PC-3 (cell line): ENCODE data around the gene MRPS31. TPM values are rescaled to one million over a fixed set of nuclear protein-coding genes. Genes with fewer than 3 reads are reported as not detected.
"Not testable (repeated sequence)": the region's sequence is repeated elsewhere in the genome, so short reads cannot be mapped to it uniquely, and the experiment has no call there.

Experiments
- ATAC-seq: fragments of 200-7000 bp; cut with Tn5 transposase; 2 replicates; pipeline ENCODE4 v1.9.1; 2020; ENCODE audit warnings: mild to moderate bottlenecking, moderate library complexity
- BruUV-seq: library from RNA; stranded (reverse); fragments of 400-500 nt; replicated peaks from 2 replicates; lab custom pipeline; 2021; lab: Mats Ljungman, UMichigan
- CTCF ChIA-PET: fragments of 300-600 bp; sonication (Branson Sonifier 250); formaldehyde crosslinking; loops from one replicate; lab custom pipeline; 2022; ENCODE audit warnings: antibody characterized with exemption; lab: Charles Lee
- POLR2A ChIA-PET: fragments of 300-600 bp; sonication (Branson Sonifier 250); formaldehyde crosslinking; loops from one replicate; lab custom pipeline; 2022; ENCODE audit warnings: antibody characterized with exemption; ENCODE audit not compliant: unreplicated experiment; lab: Charles Lee
- DNase-seq: peaks from one replicate; pipeline ENCODE4 v3.0.0-alpha.2; 2015
- H2AFZ ChIP-seq: fragments of 300-600 bp; sonication (generic); 2 replicates; pipeline ENCODE4 v1.6.0; 2016; ENCODE audit warnings: antibody characterized with exemption, low read length
- H3F3A ChIP-seq: fragments of 300-600 bp; sonication (generic); one replicate; pipeline ENCODE4 v1.6.0; 2017; ENCODE audit warnings: antibody characterized with exemption, low read length, control low read depth, mild to moderate bottlenecking; ENCODE audit not compliant: unreplicated experiment
- H3K27ac ChIP-seq: fragments of 300-600 bp; sonication (generic); 2 replicates; pipeline ENCODE4 v1.5.1; 2016; ENCODE audit warnings: mild to moderate bottlenecking, low read length
- H3K27me3 ChIP-seq: fragments of 300-600 bp; sonication (generic); 2 replicates; pipeline ENCODE4 v1.6.1; 2016; ENCODE audit warnings: low read length, mixed read lengths
- H3K36me3 ChIP-seq: fragments of 300-600 bp; sonication (generic); 2 replicates; pipeline ENCODE4 v1.6.1; 2016; ENCODE audit warnings: low read depth, mixed run types, low read length, mixed read lengths
- H3K4me1 ChIP-seq: fragments of 300-600 bp; sonication (generic); 2 replicates; pipeline ENCODE4 v1.5.1; 2016; ENCODE audit warnings: low read length; ENCODE audit not compliant: insufficient read depth
- H3K4me2 ChIP-seq: fragments of 300-600 bp; sonication (generic); 2 replicates; pipeline ENCODE4 v1.6.0; 2016; ENCODE audit warnings: low read length
- H3K4me3 ChIP-seq: fragments of 300-600 bp; sonication (generic); 2 replicates; pipeline ENCODE4 v1.5.1; 2016; ENCODE audit warnings: mild to moderate bottlenecking, low read length, mixed read lengths
- H3K79me2 ChIP-seq: fragments of 300-600 bp; sonication (generic); 2 replicates; pipeline ENCODE4 v1.6.1; 2017; ENCODE audit warnings: low read length, mixed read lengths
- H3K9ac ChIP-seq: fragments of 300-600 bp; sonication (generic); 2 replicates; pipeline ENCODE4 v1.6.0; 2016; ENCODE audit warnings: mild to moderate bottlenecking, low read length
- H3K9me2 ChIP-seq: fragments of 300-600 bp; sonication (generic); replicated peaks from 2 replicates; pipeline ENCODE4 v1.6.1; 2016; ENCODE audit warnings: mixed run types, low read length, mixed read lengths
- H3K9me3 ChIP-seq: fragments of 300-600 bp; sonication (generic); 2 replicates; pipeline ENCODE4 v1.6.1; 2016; ENCODE audit warnings: low read length, mixed read lengths
- H4K20me1 ChIP-seq: fragments of 300-600 bp; sonication (generic); 2 replicates; pipeline ENCODE4 v1.6.1; 2016; ENCODE audit warnings: low read length, mixed read lengths
- CTCF ChIP-seq: fragments of 300-600 bp; sonication (generic); conservative IDR thresholded peaks from 2 replicates; pipeline ENCODE4 v1.5.1; 2017; ENCODE audit warnings: antibody characterized with exemption, low read depth, mild to moderate bottlenecking, low read length
- EZH2 ChIP-seq: fragments of 300-600 bp; sonication (generic); IDR thresholded peaks from one replicate; pipeline ENCODE4 v1.6.1; 2017; ENCODE audit warnings: antibody characterized with exemption, mild to moderate bottlenecking, low read length; ENCODE audit not compliant: unreplicated experiment
- EZH2phosphoT487 ChIP-seq: fragments of 300-600 bp; sonication (generic); IDR thresholded peaks from 2 replicates; pipeline ENCODE4 v1.6.1; 2018; ENCODE audit warnings: mild to moderate bottlenecking, antibody characterized with exemption, low read length, borderline replicate concordance
- intact Hi-C: fragments of 100-400 bp; cut with micrococcal nuclease; formaldehyde crosslinking; loops from 2 replicates; pipeline ENCODE4 v1.9.0; 2023
- total RNA-seq: library from RNA; depleted of rRNA; stranded (reverse); fragments of >200 nt; gene quantifications from 2 replicates; pipeline ENCODE4 v1.2.3, GENCODE V29; 2014

Gene MRPS31
- total RNA-seq, 1 experiment from 2014 or later = 14.6 TPM

GRCh38 chr13:40749327-40749726 is 21.7 kb downstream of the MRPS31 start:
- no peaks in the 10 kb centered on the region for H3K27me3 ChIP-seq
- H4K20me1 ChIP-seq = no peaks in the 10 kb centered on the region
- H3K79me2 ChIP-seq = no peaks in the 10 kb centered on the region
- no peak for ATAC-seq
- H3K9me2 ChIP-seq = no peaks in the 10 kb centered on the region
- H3K27ac ChIP-seq = no peak overlapping the region
- no peak overlapping the region for H3K4me3 ChIP-seq
- no peaks in the 10 kb centered on the region for H3F3A ChIP-seq
- H3K9ac ChIP-seq = no peak overlapping the region
- H3K4me1 ChIP-seq = no peaks in the 10 kb centered on the region
- POLR2A ChIA-PET = no interaction called here
- peak; percentile 18 for DNase-seq
- H3K36me3 ChIP-seq = peaks cover 3% of the 10 kb centered on the region; the same call in 1 of the 2 replicates
- H3K9me3 ChIP-seq = no peaks in the 10 kb centered on the region
- CTCF ChIA-PET = no interaction called here
- TF ChIP-seq EZH2 = no peak
- TF ChIP-seq EZH2phosphoT487 = no peak
- BruUV-seq = no TSS peak
- intact Hi-C loops = no loop called here
- no peak overlapping the region for H2AFZ ChIP-seq
- no peak overlapping the region for H3K4me2 ChIP-seq

- H3K27me3 ChIP-seq, CTCF ChIA-PET, H3K36me3 ChIP-seq, H3K9me3 ChIP-seq, H3K9ac ChIP-seq, H3F3A ChIP-seq, H3K79me2 ChIP-seq, DNase-seq, ATAC-seq, BruUV-seq, H4K20me1 ChIP-seq, H3K4me2 ChIP-seq, POLR2A ChIA-PET, H3K4me1 ChIP-seq, H2AFZ ChIP-seq, H3K27ac ChIP-seq, H3K4me3 ChIP-seq, H3K9me2 ChIP-seq, intact Hi-C loops: not testable (repeated sequence)
Observed at GRCh38 chr13:40735232-40735548, 35.8 kb downstream of the MRPS31 start.

DNA sequence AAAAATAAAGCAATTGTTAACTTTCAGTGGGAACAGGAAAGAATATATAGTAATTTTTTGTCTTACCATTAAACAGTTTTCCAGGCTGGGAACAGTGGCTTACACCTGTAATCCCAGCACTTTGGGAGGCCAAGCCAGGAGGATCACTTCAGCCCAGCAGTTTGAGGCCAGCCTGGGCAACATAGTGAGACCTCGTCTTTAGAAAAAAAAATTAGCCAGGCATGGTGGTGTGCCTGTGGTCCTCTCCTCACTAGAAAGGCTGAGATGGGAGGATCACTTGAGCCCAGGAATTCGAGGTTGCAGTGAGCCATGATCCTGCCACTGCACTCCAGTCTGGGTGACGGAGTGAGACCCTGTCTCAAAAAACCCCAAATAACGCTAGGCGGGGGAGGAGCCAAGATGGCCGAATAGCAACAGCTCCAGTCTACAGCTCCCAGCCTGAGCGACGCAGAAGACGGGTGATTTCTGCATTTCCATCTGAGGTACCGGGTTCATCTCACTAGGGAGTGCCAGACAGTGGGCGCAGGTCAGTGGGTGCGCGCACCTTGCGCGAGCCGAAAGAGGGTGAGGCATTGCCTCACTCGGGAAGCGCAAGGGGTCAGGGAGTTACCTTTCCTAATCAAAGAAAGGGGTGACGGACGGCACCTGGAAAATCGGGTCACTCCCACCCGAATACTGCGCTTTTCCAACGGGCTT is 36.3 kb downstream of the MRPS31 start:
- H3K27ac ChIP-seq, H4K20me1 ChIP-seq, CTCF ChIA-PET, H3K79me2 ChIP-seq, H3K4me2 ChIP-seq, BruUV-seq, H3K9me3 ChIP-seq, H3K4me3 ChIP-seq, POLR2A ChIA-PET, H3K9ac ChIP-seq, intact Hi-C loops, H3K27me3 ChIP-seq, H3F3A ChIP-seq, H2AFZ ChIP-seq, H3K4me1 ChIP-seq, H3K36me3 ChIP-seq, ATAC-seq, H3K9me2 ChIP-seq, DNase-seq: not testable (repeated sequence)

DNA sequence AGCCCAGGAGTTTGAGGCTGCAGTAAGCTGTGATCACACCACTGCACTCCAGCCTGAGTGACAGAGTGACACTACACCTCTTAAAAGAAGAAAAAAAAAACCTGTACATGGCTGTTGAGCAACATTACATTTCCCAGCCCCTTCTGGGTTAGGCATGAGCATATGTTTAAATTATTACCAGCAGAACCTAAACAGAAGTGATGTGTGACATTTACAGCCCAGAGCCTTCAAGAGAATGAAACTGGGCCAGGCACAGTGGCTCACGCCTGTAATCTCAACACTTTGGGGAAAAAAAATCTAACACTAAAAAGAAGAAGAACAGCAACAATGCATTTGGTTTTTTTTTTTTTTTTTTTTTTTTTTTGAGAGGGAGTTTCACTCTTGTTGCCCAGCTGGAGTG is 38.3 kb downstream of the MRPS31 start:
- H3K4me1 ChIP-seq = no peaks in the 10 kb centered on the region
- no peaks in the 10 kb centered on the region for H3K9me2 ChIP-seq
- ATAC-seq = no peak
- intact Hi-C loops = no loop called here
- H3K36me3 ChIP-seq = no peaks in the 10 kb centered on the region
- no peaks in the 10 kb centered on the region for H3K27me3 ChIP-seq
- H4K20me1 ChIP-seq = no peaks in the 10 kb centered on the region
- no peaks in the 10 kb centered on the region for H3F3A ChIP-seq
- no peak overlapping the region for H3K4me2 ChIP-seq
- H3K79me2 ChIP-seq = no peaks in the 10 kb centered on the region
- CTCF ChIA-PET = no interaction called here
- H3K4me3 ChIP-seq = no peak overlapping the region
- no peak overlapping the region for H2AFZ ChIP-seq
- H3K9ac ChIP-seq = no peak overlapping the region
- TF ChIP-seq CTCF = no peak
- no peak for TF ChIP-seq EZH2
- no peak for TF ChIP-seq EZH2phosphoT487
- DNase-seq = no peak
- no peak overlapping the region for H3K27ac ChIP-seq
- POLR2A ChIA-PET = no interaction called here
- H3K9me3 ChIP-seq = no peaks in the 10 kb centered on the region
- no TSS peak for BruUV-seq
